GM21529 (cell line): Measurements from ENCODE around the gene IFI44.
A peak's percentile ranks its signal among the peaks of the same experiment; 100 is the strongest.

ENCODE experiments used
- ATAC-seq: cut with Tn5 transposase; IDR thresholded peaks from one replicate; pipeline ENCODE4 v1.9.1; 2021; ENCODE audit not compliant: unreplicated experiment

IFI44 gene

GRCh38 chr1:78649628-78650027 lies at the start of gene IFI44:
TSS of gene IFI44 (plus strand) at chr1:78649831. CDS start at chr1:78650196, 365 bp downstream.
- peak; percentile 88 for ATAC-seq

GRCh38 chr1:78601068-78601467 lies 48.6 kb upstream of the IFI44 start:
- no peak for ATAC-seq

GRCh38 chr1:78603206-78603605 lies 46.4 kb upstream of the IFI44 start:
- ATAC-seq = no peak

GRCh38 chr1:78604643-78605042 lies 45.0 kb upstream of the IFI44 start:
- no peak for ATAC-seq

GRCh38 chr1:78606274-78606673 lies 43.4 kb upstream of the IFI44 start:
- ATAC-seq = no peak

GRCh38 chr1:78607334-78607927 lies 42.2 kb upstream of the IFI44 start:
- ATAC-seq = no peak

GRCh38 chr1:78607944-78608343 lies 41.7 kb upstream of the IFI44 start:
- ATAC-seq = no peak

- ATAC-seq = peak; percentile 46
Observed at GRCh38 chr1:78617615-78618026, 32.0 kb upstream of the IFI44 start.

GRCh38 chr1:78619032-78619431 lies 30.6 kb upstream of the IFI44 start:
- ATAC-seq = no peak

- ATAC-seq = peak; percentile 7
Observed at GRCh38 chr1:78619446-78619802, 30.2 kb upstream of the IFI44 start.

- ATAC-seq = peak; percentile 49
Observed at GRCh38 chr1:78619803-78620579, 29.6 kb upstream of the IFI44 start, which contains the start of gene IFI44L. TSS of gene IFI44L (plus strand) at chr1:78620448. CDS start at chr1:78627916, 7,468 bp downstream.

- ATAC-seq = peak; percentile 20
Observed at GRCh38 chr1:78620666-78621065, 29.0 kb upstream of the IFI44 start.

GRCh38 chr1:78622548-78622947 lies 27.1 kb upstream of the IFI44 start:
- no peak for ATAC-seq

GRCh38 chr1:78624035-78624434 lies 25.6 kb upstream of the IFI44 start:
- ATAC-seq = no peak

- no peak for ATAC-seq
Observed at GRCh38 chr1:78627321-78627720, 22.3 kb upstream of the IFI44 start.

- ATAC-seq = no peak
Observed at GRCh38 chr1:78630600-78630999, 19.0 kb upstream of the IFI44 start.

- no peak for ATAC-seq
Observed at GRCh38 chr1:78633209-78633608, 16.4 kb upstream of the IFI44 start.

- peak; percentile 73 for ATAC-seq
Observed at GRCh38 chr1:78640462-78640861, 9.2 kb upstream of the IFI44 start.

- ATAC-seq = no peak
Observed at GRCh38 chr1:78641558-78641957, 8.1 kb upstream of the IFI44 start.

GRCh38 chr1:78645723-78646122 lies 3.9 kb upstream of the IFI44 start:
- no peak for ATAC-seq

- ATAC-seq = no peak
Observed at GRCh38 chr1:78647238-78647637, 2.4 kb upstream of the IFI44 start.

- ATAC-seq = peak; percentile 26
Observed at GRCh38 chr1:78650114-78650660, 556 bp downstream of the IFI44 start.
